Esophagus (tissue), 2 donors: ENCODE results near the gene GPX2. TPM values are rescaled to one million over a fixed set of nuclear protein-coding genes. Genes with fewer than 3 reads are reported as not detected.

ENCODE experiments used
- H3K27ac ChIP-seq, 2 donors: one replicate each; pipeline ENCODE4 v1.5.1; 2013; ENCODE audit warnings: low read depth in 2 of 2, mild to moderate bottlenecking in 2 of 2, inconsistent platforms in 1 of 2, low read length in 1 of 2, moderate library complexity in 1 of 2
- H3K27me3 ChIP-seq, 2 donors: one replicate each; pipeline ENCODE4 v1.6.1; 2013; ENCODE audit warnings: low read length in 2 of 2, control low read depth in 1 of 2, mild to moderate bottlenecking in 1 of 2; ENCODE audit not compliant: insufficient read depth in 2 of 2, control insufficient read depth in 1 of 2
- H3K36me3 ChIP-seq, 2 donors: one replicate each; pipeline ENCODE4 v1.6.1; 2013; ENCODE audit warnings: low read length in 1 of 2; ENCODE audit not compliant: control insufficient read depth in 2 of 2, insufficient read depth in 2 of 2
- H3K4me1 ChIP-seq, 2 donors: one replicate each; pipeline ENCODE4 v1.6.1; 2013; ENCODE audit warnings: low read length in 1 of 2; ENCODE audit not compliant: control insufficient read depth in 2 of 2, insufficient read depth in 2 of 2
- H3K4me3 ChIP-seq, 2 donors: one replicate each; pipeline ENCODE4 v1.5.1; 2013; ENCODE audit warnings: low read length in 2 of 2, mild to moderate bottlenecking in 2 of 2, low read depth in 1 of 2, moderate library complexity in 1 of 2
- H3K9me3 ChIP-seq, 2 donors: one replicate each; pipeline ENCODE4 v1.6.1; 2013; ENCODE audit warnings: mild to moderate bottlenecking in 2 of 2, low read depth in 1 of 2, low read length in 1 of 2, moderate library complexity in 1 of 2; ENCODE audit not compliant: control insufficient read depth in 2 of 2, insufficient read depth in 1 of 2
- WGBS, 2 donors: extraction: QIAGEN DNeasy Blood & Tissue Kit; methylation state at CpG; one replicate each; pipeline ENCODE4 v1.1.7; 2013; 5-methylcytosine and 5-hydroxymethylcytosine counted together
- polyA plus RNA-seq, 2 donors: library from polyadenylated mRNA; stranded (reverse); fragments of 200-250 nt; gene quantifications; one replicate each; pipeline ENCODE4 v1.2.3, GENCODE V29; 2013
- donor health status: healthy with polysubstance abuse.
- donor health status: Bipolar disorder and iron deficiency.

GPX2 gene
- polyA plus RNA-seq, 2 donors = 77.2 to 128 TPM

DNA sequence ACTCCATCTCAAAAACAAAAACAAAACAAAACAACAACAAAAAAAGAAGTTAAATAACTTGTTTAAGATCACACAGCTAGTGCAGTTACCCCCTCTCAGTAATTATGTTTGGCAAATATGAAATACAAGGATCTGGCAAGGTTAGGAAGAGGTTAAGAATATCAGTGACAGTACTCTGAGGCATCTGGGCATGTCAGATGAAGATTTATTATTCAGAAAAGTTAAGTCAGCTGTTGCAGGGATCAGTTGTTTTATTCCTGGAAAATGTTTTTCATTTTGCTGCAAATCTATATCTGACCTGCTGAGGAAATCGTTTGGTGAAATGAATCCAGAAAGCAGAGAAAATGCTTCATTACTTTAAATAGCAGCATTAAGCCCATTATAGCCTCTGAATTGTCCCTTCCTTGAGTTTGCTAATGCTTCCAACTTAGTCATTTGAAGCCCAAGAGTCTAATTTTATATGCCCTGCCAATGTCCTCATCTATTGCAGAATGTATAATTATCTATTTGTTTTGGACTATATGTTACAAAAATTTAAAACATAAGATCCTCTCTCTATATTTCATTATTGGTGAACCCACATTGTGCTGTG lies 8.1 kb downstream of the GPX2 start:
- H3K4me1 ChIP-seq = peaks cover 0 to under 1% of the 10 kb centered on the region in 2 donors
- no peak overlapping the region for H3K27ac ChIP-seq
- no peaks in the 10 kb centered on the region for H3K27me3 ChIP-seq
- peaks cover 5 to 6% of the 10 kb centered on the region in 2 donors for H3K36me3 ChIP-seq
- 36 to 45% methylated on average over 1 of the region's 1 CpG for WGBS, 2 donors
- no peak overlapping the region for H3K4me3 ChIP-seq
- no peaks in the 10 kb centered on the region for H3K9me3 ChIP-seq

DNA sequence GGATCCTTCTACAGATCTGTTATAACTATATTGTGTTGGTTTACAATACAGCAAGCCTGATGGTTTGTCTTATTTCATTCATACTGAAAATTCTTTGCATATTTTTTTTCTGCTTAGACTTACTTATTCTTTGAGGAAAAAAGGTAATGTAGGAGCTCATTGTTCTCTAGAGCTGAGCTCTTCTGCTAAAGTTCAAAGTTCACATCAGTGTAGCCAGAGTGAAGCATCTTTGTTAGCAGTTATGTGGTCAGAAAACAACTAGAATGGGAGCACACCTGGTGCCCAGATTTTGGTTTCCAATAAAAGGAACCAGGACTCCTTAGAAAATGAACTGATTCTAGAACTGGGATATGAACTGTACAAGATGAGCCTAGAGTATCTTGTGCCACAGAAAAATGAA lies 10.3 kb downstream of the GPX2 start:
- Histone ChIP-seq H3K4me1 (no peaks in the 10 kb centered on the region), H3K27ac (no peak overlapping the region), H3K4me3 (no peak overlapping the region), H3K9me3 (no peaks in the 10 kb centered on the region), H3K36me3 (peaks cover 2 to 6% of the 10 kb centered on the region in 2 donors), H3K27me3 (no peaks in the 10 kb centered on the region)

- H3K4me3 ChIP-seq = no peak overlapping the region
- H3K27me3 ChIP-seq = no peaks in the 10 kb centered on the region
- WGBS, 2 donors = 92 to 97% methylated on average over 2 of the region's 2 CpGs
- H3K27ac ChIP-seq = no peak overlapping the region
- H3K4me1 ChIP-seq = no peaks in the 10 kb centered on the region
- H3K36me3 ChIP-seq = peaks cover 2 to 6% of the 10 kb centered on the region in 2 donors
- H3K9me3 ChIP-seq = no peaks in the 10 kb centered on the region
Observed at GRCh38 chr14:64931123-64931522, 11.4 kb downstream of the GPX2 start.

GRCh38 chr14:64930085-64930843 lies 12.3 kb downstream of the GPX2 start:
- 58 to 60% methylated on average over 3 of the region's 3 CpGs for WGBS, 2 donors
- Histone ChIP-seq H3K27me3 (no peaks in the 10 kb centered on the region), H3K4me3 (no peak overlapping the region), H3K4me1 (no peaks in the 10 kb centered on the region), H3K9me3 (no peaks in the 10 kb centered on the region), H3K27ac (no peak overlapping the region), H3K36me3 (peaks cover 4 to 6% of the 10 kb centered on the region in 2 donors)

DNA sequence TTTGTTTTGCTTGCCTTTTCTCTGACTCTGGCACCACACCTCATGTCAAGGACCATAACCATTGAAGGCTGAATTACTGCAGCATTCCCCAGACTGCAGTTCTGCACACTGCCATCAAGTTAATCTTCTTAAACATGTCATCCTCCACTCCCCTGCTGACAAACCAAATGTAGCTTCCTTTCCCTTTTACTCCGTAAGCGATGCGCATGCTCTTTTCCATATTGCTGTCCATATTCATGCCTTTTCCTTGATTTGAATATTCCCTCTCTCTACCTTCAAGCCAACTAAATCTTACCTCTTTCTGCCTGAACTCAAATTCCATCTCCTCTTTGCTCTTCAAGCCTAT lies 13.6 kb downstream of the GPX2 start:
- 94 to 96% methylated on average over 3 of the region's 3 CpGs for WGBS, 2 donors
- Histone ChIP-seq H3K27me3 (no peaks in the 10 kb centered on the region), H3K4me3 (no peak overlapping the region), H3K4me1 (no peaks in the 10 kb centered on the region), H3K9me3 (no peaks in the 10 kb centered on the region), H3K36me3 (peaks cover 5 to 6% of the 10 kb centered on the region in 2 donors), H3K27ac (no peak overlapping the region)

DNA sequence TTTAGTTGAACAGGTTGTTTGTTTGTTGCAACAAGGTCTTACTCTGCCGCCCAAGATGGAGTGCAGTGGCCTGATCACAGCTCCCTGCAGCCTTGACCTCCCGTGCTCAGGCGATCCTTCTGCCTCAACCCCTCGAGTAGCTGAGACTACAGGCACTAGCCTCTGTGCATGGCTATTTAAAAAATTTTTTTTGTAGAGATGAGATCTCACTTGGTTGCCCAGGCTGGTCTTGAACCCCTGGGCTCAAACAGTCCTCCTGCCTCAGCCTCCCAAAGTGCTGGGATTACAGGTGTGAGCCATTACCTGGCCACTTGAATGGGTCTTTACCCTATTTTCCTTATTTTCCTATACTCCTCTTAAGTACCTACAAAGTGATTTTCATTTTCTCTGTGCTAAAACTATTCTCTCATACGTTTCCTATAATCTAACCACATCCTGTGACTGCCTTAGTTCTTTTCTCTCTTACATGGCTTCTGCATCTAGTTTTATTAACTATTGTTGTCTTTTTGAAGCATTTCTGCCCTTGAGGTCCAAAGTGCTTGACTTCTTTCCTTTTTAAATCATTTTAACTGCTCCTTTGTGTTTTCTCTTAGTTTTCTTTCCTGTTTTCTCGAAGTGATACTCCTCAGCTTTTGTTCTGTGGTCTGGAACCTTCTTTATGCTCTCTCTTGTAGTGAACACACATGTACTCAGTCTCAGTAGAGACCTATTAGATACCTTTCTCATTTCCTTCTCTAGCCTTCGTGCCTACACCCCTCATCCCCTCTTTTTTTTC lies 14.1 kb downstream of the GPX2 start:
- Histone ChIP-seq H3K9me3 (no peaks in the 10 kb centered on the region), H3K27me3 (no peaks in the 10 kb centered on the region), H3K27ac (no peak overlapping the region), H3K4me3 (no peak overlapping the region), H3K4me1 (no peaks in the 10 kb centered on the region), H3K36me3 (peaks cover 5 to 6% of the 10 kb centered on the region in 2 donors)
- WGBS, 2 donors = 80 to 81% methylated on average over 7 of the region's 7 CpGs

DNA sequence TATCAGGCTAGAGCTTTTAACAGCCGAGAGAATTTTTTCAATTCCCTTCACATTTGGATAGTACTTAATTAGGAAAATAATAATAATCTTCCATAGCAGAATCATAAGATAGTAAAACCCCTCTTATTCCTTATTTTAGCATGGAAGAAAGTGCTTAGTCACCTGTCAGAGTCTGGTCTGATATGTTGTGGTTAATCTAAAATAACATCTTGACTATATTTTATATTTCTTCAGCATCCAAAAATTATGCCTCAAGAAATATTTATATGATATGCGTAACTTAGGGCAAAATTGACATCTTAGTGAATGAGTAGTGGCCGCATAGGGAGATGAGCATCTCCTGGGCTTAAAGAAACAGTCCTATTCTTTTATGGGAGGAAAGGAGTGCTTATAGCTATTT lies 15.5 kb downstream of the GPX2 start:
- peaks cover 3% of the 10 kb centered on the region in 2 donors for H3K36me3 ChIP-seq
- H3K27ac ChIP-seq = no peak overlapping the region
- WGBS, 2 donors = 81 to 91% methylated on average over 3 of the region's 3 CpGs
- H3K4me3 ChIP-seq = no peak overlapping the region
- H3K4me1 ChIP-seq = no peaks in the 10 kb centered on the region
- no peaks in the 10 kb centered on the region for H3K27me3 ChIP-seq
- no peaks in the 10 kb centered on the region for H3K9me3 ChIP-seq

DNA sequence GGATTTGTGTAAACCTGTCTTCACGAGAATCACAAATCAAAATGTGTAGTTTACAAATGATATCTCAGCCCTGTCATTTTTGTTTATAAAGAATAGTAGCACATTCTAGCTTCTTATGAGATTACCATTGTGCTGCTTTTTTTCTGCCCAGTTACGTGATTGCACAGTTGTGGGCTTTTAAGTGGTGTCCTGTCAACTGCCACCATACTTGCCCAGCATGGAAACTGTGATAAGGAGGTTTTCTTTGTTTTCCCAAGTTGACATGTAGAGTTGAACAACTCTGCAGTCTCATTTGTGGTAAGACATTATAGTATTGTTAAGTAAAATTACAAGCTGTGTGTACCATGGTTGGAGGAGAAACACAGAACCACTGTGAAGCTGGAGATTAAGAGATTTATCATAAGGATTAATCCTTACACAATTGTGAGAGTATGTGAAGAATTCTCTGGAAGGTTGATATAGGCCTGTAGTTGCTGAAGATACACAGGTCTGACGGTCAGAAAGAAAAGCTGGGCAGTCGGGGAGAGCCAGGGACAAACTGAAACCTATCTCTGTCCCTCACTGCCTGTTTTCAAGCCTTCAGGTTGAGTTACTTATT lies 16.0 kb downstream of the GPX2 start:
- Histone ChIP-seq H3K27ac (no peak overlapping the region), H3K27me3 (no peaks in the 10 kb centered on the region), H3K4me1 (no peaks in the 10 kb centered on the region), H3K4me3 (no peak overlapping the region), H3K9me3 (no peaks in the 10 kb centered on the region), H3K36me3 (peaks cover 3% of the 10 kb centered on the region in 2 donors)
- 75 to 84% methylated on average over 4 of the region's 4 CpGs for WGBS, 2 donors

- Histone ChIP-seq H3K27me3 (no peaks in the 10 kb centered on the region), H3K36me3 (peaks cover 0 to 3% of the 10 kb centered on the region in 2 donors), H3K4me1 (no peaks in the 10 kb centered on the region), H3K27ac (no peak overlapping the region), H3K9me3 (no peaks in the 10 kb centered on the region), H3K4me3 (no peak overlapping the region)
- 83 to 86% methylated on average over 3 of the region's 3 CpGs for WGBS, 2 donors
Observed at GRCh38 chr14:64923015-64923414, 19.5 kb downstream of the GPX2 start.
